ENCODE data around the gene HSDL1. TPM values are rescaled to one million over a fixed set of nuclear protein-coding genes. Genes with fewer than 3 reads are reported as not detected.

Gene HSDL1
- total RNA-seq, 1 experiment from 2014 or later: 35.8 TPM

- H3K9ac ChIP-seq (ENCODE audit: low read length): no peak overlapping the region
- ChIA-PET CTCF (interaction anchor here (1.2 to 3.6 kb wide), 2 partner anchors 8 to 129 kb away, joined by 4 to 16 read pairs; partner anchors contain the start of gene TAF1C), POLR2A (interaction anchor here (1.5 to 1.9 kb wide), 2 partner anchors 8 to 32 kb away, joined by 3 to 6 read pairs; partner anchors contain the start of gene TAF1C), RAD21 (ENCODE audit: low non-redundant PET in 1 of 2, low total read pairs in 2 of 2, uncharacterized antibody in 2 of 2, unreplicated experiment in 2 of 2) (no interaction called here)
- H3K36me3 ChIP-seq (ENCODE audit: control insufficient read depth in 1 of 2, insufficient read depth in 2 of 2, low read length in 2 of 2): peaks cover 31 to 42% of the 10 kb centered on the region in 2 experiments; a peak in 3 of 4 replicates
- peaks cover 0 to 18% of the 10 kb centered on the region in 2 experiments; a peak in 3 of 4 replicates for H3K4me1 ChIP-seq (ENCODE audit: control insufficient read depth in 1 of 2, insufficient read depth in 2 of 2, low read length in 2 of 2)
- no peak overlapping the region for H2AFZ ChIP-seq (ENCODE audit: low read depth, low read length, poor library complexity, severe bottlenecking)
- ATAC-seq (no peak), DNase-seq (ENCODE audit: low read depth, low spot score) (no peak)
- H3K27ac ChIP-seq (ENCODE audit: low read depth, low read length): no peak overlapping the region
- H3K9me2 ChIP-seq (ENCODE audit: insufficient read depth): no peaks in the 10 kb centered on the region
- BruUV-seq (replicated peaks): no TSS peak
- TF ChIP-seq RAD21 (IDR thresholded peaks at IDR 0.05; ENCODE audit: low read depth): no peak
- no peak for TF ChIP-seq POLR2AphosphoS5 (IDR thresholded peaks at IDR 0.05; ENCODE audit: low read depth, low read length)
- no peak for TF ChIP-seq CEBPB (IDR thresholded peaks at IDR 0.05; ENCODE audit: low read depth)
- TF ChIP-seq FOSL1 (IDR thresholded peaks at IDR 0.05; ENCODE audit: low read depth): no peak
- no peak for TF ChIP-seq ZFX (IDR thresholded peaks at IDR 0.05)
- no peak for TF ChIP-seq ELF1 (IDR thresholded peaks at IDR 0.05; ENCODE audit: borderline replicate concordance, low read depth)
- TF ChIP-seq MAX (IDR thresholded peaks at IDR 0.05): no peak
- no peak for TF ChIP-seq ATF3 (IDR thresholded peaks at IDR 0.05)
- TF ChIP-seq JUND (IDR thresholded peaks at IDR 0.05): no peak
- no peak overlapping the region for H3K4me2 ChIP-seq (ENCODE audit: low read length)
- no peak overlapping the region for H3K4me3 ChIP-seq (replicated peaks in 1 of 2; ENCODE audit: low read depth in 1 of 2, low read length in 2 of 2)
- no peaks in the 10 kb centered on the region for H4K20me1 ChIP-seq (ENCODE audit: insufficient read depth)
- H3K79me2 ChIP-seq (ENCODE audit: insufficient read depth, low read length): peaks cover 18% of the 10 kb centered on the region
- no peaks in the 10 kb centered on the region for H3K27me3 ChIP-seq (ENCODE audit: insufficient read depth, low read length)
- intact Hi-C loops (cut with micrococcal nuclease): no loop called here
- H3K9me3 ChIP-seq (ENCODE audit: control insufficient read depth in 1 of 2, insufficient read depth in 1 of 2, low read depth in 1 of 2, low read length in 2 of 2): no peaks in the 10 kb centered on the region
Measured at GRCh38 chr16:84178892-84179611, 34.1 kb upstream of the HSDL1 start.

Measured in HCT116 (cell line).